Dedifferentiated amniotic fluid mesenchymal stem cell (primary cell): ENCODE results near the gene COL25A1.
"Not testable (repeated sequence)": the region's sequence is repeated elsewhere in the genome, so short reads cannot be mapped to it uniquely, and the experiment has no call there.

Experiments used
- DNase-seq: peaks from one replicate; pipeline ENCODE4 v3.0.0-alpha.2; 2016; ENCODE audit errors: extremely low spot score

COL25A1 gene

GRCh38 chr4:109049926-109050325 is 252.5 kb downstream of the COL25A1 start:
- no peak for DNase-seq

GRCh38 chr4:109046471-109047201 is 255.8 kb downstream of the COL25A1 start:
- DNase-seq, result no peak

- no peak for DNase-seq
Measured at GRCh38 chr4:109044431-109044830, 258.0 kb downstream of the COL25A1 start.

GRCh38 chr4:109043286-109043685 is 259.2 kb downstream of the COL25A1 start:
- no peak for DNase-seq

- no peak for DNase-seq
Measured at GRCh38 chr4:109041463-109042360, 260.7 kb downstream of the COL25A1 start.

- DNase-seq, result no peak
Measured at GRCh38 chr4:109040441-109040840, 262.0 kb downstream of the COL25A1 start.

GRCh38 chr4:109037026-109037425 is 265.4 kb downstream of the COL25A1 start:
- DNase-seq, result no peak

- no peak for DNase-seq
Measured at GRCh38 chr4:109033993-109034392, 268.5 kb downstream of the COL25A1 start.

GRCh38 chr4:109032671-109033070 is 269.8 kb downstream of the COL25A1 start:
- DNase-seq, result no peak

GRCh38 chr4:109029987-109030386 is 272.5 kb downstream of the COL25A1 start:
- DNase-seq, result no peak

GRCh38 chr4:109027016-109027500 is 275.4 kb downstream of the COL25A1 start:
- DNase-seq, result no peak

- DNase-seq, result no peak
Measured at GRCh38 chr4:109026588-109026987, 275.9 kb downstream of the COL25A1 start.

GRCh38 chr4:109025471-109026076 is 276.9 kb downstream of the COL25A1 start:
- DNase-seq, result no peak

- DNase-seq, result no peak
Measured at GRCh38 chr4:109022961-109023360, 279.5 kb downstream of the COL25A1 start.

- not testable (repeated sequence) for DNase-seq
Measured at GRCh38 chr4:109021630-109022029, 280.8 kb downstream of the COL25A1 start.

GRCh38 chr4:109020861-109021260 is 281.6 kb downstream of the COL25A1 start:
- no peak for DNase-seq

GRCh38 chr4:109016200-109016599 is 286.3 kb downstream of the COL25A1 start:
- DNase-seq, result no peak

- no peak for DNase-seq
Measured at GRCh38 chr4:109015413-109015810, 287.0 kb downstream of the COL25A1 start.

- DNase-seq, result no peak
Measured at GRCh38 chr4:109014593-109015412, 287.7 kb downstream of the COL25A1 start.

GRCh38 chr4:109012286-109012880 is 290.1 kb downstream of the COL25A1 start:
- DNase-seq, result no peak
